SKM-1 treated with dmso at 0.1 percent for 144 hours (cell line): ENCODE data around the gene RASSF5.
A peak's percentile ranks its signal among the peaks of the same experiment; 100 is the strongest.

Experiments
- DNase-seq: peaks from one replicate; lab custom pipeline; 2025; ENCODE audit not compliant: unreplicated experiment; lab: John Stamatoyannopoulos, UW

RASSF5 gene

GRCh38 chr1:206582971-206583706, 75.8 kb downstream of the RASSF5 start:
- DNase-seq, result no peak

DNA sequence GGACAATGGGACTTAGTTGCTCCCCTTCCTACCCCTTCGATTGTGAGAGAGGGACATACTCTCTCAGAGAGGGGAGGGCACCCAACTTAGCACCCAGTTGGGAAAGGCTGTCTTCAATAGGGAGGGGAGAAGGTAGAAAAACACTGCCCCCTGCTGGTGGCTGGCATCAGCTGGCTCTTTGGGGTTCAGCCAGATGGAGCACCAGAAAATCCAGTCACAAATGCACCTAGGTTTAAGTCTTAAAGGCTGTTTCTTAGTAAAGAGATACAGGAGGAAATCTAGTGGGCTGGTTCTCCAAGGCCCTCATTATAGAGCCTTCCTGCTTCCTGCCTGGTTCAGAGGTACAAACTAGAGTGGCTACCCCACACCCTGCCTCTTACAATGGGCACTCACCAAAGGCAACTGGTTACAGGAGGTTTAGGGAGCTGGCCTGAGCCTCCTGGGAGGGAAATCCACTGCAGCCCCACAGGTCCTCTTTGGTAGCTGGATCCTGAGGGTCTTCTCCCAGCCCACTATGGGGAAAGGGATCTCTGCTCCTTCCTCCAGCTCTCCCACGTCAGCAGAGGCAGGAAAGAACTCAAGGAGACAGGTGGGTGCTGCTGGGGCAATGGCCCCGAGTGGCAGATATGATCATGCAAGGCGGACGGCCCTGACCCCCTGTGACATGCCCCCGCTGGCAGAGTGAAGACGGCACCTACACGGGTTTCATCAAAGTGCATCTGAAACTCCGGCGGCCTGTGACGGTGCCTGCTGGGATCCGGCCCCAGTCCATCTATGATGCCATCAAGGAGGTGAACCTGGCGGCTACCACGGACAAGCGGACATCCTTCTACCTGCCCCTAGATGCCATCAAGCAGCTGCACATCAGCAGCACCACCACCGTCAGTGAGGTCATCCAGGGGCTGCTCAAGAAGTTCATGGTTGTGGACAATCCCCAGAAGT, 76.6 kb downstream of the RASSF5 start:
- peak; percentile 79 for DNase-seq

- no peak for DNase-seq
Measured at GRCh38 chr1:206584683-206585082, 77.4 kb downstream of the RASSF5 start.

DNA sequence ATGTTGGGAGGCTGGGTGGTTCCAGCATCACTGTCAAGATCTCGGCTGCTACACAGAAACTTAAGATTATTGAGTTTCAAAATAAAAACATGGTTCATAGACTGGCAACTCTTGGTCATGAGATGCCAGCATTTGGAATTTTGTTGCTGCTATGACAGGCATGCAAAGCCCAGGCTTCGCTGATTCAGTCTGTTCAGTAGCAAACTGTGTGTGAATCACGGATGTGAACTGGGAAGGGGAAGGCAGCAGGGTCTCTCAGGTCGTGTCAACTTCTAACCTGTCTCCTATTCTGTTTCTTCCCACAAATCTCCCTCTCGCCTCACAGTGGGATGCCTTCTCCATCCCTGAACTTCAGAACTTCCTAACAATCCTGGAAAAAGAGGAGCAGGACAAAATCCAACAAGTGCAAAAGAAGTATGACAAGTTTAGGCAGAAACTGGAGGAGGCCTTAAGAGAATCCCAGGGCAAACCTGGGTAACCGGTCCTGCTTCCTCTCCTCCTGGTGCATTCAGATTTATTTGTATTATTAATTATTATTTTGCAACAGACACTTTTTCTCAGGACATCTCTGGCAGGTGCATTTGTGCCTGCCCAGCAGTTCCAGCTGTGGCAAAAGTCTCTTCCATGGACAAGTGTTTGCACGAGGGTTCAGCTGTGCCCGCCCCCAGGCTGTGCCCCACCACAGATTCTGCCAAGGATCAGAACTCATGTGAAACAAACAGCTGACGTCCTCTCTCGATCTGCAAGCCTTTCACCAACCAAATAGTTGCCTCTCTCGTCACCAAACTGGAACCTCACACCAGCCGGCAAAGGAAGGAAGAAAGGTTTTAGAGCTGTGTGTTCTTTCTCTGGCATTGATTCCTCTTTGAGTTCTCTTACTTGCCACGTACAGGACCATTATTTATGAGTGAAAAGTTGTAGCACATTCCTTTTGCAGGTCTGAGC, 79.4 kb downstream of the RASSF5 start:
- no peak for DNase-seq

DNA sequence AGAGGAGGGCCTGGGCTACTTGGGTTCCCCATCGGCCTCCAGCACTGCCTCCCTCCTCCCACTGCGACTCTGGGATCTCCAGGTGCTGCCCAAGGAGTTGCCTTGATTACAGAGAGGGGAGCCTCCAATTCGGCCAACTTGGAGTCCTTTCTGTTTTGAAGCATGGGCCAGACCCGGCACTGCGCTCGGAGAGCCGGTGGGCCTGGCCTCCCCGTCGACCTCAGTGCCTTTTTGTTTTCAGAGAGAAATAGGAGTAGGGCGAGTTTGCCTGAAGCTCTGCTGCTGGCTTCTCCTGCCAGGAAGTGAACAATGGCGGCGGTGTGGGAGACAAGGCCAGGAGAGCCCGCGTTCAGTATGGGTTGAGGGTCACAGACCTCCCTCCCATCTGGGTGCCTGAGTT, 80.6 kb downstream of the RASSF5 start:
- no peak for DNase-seq

DNA sequence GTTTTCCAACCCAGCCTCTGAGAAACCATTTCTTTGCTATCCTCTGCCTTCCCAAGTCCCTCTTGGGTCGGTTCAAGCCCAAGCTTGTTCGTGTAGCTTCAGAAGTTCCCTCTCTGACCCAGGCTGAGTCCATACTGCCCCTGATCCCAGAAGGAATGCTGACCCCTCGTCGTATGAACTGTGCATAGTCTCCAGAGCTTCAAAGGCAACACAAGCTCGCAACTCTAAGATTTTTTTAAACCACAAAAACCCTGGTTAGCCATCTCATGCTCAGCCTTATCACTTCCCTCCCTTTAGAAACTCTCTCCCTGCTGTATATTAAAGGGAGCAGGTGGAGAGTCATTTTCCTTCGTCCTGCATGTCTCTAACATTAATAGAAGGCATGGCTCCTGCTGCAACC, 81.2 kb downstream of the RASSF5 start:
- DNase-seq, result no peak

GRCh38 chr1:206589206-206589605, 81.9 kb downstream of the RASSF5 start:
- DNase-seq, result no peak

DNA sequence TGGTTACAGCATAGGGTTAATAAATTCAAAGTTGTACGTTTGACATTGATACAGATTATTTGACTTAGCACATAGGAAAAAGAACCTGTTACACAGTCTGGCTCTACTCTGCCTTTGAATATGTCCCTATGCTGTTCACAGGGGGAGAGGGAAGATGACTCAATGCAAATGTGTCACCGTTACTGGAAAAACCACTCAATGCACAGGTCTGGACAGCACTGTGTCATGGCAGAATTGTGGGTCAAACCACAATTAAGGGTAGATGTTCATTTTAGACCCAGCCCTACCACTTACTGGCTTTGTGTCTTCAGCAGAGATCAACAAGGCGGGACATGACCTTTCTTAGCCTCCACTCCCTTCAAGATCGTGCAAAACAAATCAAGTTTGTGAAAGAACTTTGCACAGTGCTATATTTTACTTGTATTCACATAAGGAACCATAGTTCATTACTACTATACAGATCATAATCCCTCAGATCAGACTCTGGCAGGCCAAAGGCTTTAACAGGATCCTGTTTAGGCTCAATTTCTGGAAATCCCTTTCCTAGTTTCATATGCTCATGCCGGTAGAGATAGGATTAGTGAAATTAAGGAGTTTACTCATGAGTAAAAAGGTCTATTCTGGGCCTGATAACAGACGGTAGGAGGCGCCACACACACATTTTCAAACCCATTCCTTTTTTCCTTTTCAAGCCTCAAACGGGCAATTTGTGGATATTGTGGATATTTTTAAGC, 82.9 kb downstream of the RASSF5 start:
- DNase-seq, result peak; percentile 14

GRCh38 chr1:206591226-206591625, 83.9 kb downstream of the RASSF5 start:
- no peak for DNase-seq

DNA sequence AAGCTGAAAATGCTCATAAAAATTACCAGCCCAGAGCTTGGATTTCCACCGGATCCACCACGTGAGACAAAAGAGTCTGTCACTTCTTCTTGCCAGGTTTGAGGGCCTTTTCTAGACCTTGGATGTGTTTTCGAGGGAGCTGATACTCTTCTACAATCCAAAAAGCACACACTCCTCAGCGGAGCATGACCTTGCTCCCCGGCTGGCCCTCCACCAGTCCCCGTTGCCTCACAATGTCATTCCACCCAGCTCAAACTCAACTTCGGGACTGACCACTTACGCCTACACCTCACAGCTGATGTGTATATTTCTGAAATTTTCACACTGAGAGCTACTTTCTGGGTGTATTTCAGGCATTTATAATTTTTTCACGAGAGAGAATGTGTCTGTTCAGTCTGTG, 84.4 kb downstream of the RASSF5 start:
- DNase-seq, result no peak

GRCh38 chr1:206593351-206593925, 86.1 kb downstream of the RASSF5 start:
- DNase-seq, result no peak

DNA sequence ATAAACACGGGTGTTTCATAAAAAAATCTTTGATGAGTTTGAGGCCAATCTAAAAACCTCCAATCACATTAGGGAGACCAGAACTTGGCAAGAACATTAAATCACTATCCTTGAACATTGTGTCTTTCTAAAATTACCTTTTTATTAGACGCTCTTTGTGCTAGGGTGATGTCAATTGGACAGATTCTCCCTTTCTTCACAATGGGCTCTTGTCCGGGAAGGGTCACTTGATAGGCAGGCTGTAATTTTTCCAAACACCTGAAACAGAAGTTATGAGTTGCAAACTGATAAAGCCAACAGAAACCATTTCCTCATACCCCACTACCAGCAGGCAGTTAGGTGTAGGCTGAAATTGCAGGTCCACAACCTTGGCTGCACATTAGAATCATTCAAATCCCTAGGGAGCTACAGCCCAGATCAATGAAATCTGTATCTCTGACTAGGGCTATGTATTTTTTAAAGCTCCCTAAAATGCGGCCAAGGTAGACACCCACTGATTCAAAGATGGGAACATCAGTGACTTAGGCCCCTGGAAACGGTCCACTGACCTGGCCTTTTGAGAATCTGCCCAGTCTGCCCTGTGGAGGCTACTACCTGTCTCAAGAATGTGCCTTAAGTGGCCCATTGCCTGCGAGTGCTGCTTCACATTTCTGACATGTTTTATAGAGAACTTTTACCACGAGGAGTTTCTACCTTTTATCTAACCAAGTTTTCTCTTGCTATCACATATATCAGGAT, 88.4 kb downstream of the RASSF5 start:
- DNase-seq, result no peak

- DNase-seq, result no peak
Measured at GRCh38 chr1:206596319-206596666, 89.0 kb downstream of the RASSF5 start.

- no peak for DNase-seq
Measured at GRCh38 chr1:206600527-206600926, 93.2 kb downstream of the RASSF5 start.

DNA sequence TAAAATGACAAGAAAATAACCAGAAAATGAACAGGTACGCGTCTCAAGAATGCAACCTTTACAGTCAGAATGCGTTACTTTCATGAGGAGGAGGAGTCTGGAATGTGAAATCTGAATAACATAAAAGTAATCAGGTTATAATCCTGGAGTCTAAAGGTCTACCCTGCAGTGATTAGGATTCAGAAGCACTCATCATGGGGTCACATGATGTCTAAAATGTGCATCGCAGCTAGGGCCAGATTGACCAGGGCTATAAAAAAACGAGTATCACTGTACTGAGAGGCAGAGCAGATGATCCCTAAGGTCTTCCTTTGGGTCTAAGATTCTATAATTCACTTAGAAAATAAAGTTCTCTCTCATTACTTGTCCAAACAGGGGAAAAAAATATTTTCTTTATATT, 97.5 kb downstream of the RASSF5 start:
- DNase-seq, result no peak

- DNase-seq, result peak; percentile 65
Measured at GRCh38 chr1:206606867-206607266, 99.5 kb downstream of the RASSF5 start.

DNA sequence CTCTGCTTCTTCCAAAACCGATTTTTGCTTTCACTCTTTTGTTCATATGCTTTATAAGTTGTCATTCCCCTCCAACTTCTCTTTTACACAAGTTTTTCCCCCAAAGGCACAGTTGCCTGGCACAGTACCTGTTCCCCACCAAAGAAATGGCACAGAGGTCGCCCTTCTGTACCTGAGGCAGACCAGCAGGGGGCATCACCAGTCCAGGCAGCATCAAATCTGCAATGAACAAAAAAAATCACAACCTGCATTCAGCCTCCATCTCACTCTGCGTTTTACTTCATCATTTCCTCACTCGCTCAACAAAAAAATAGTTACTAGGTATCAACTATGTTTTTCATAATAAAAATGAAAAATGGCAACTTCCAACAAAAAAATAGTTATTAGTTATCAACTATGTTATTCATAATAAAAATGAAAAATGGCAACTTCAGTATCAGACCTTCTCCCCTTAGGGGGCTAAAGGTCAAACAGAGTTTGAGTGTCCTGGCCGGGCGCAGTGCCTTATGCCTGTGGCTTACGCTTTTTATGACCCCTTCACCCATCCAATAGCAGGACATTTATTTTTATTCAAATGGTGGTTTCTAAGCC, 100.9 kb downstream of the RASSF5 start:
- peak; percentile 35 for DNase-seq

GRCh38 chr1:206609229-206609991, 102.1 kb downstream of the RASSF5 start:
- DNase-seq, result no peak
